Endothelial cell of umbilical vein (primary cell): ENCODE results near the gene TLCD4. TPM values are rescaled to one million over a fixed set of nuclear protein-coding genes. Genes with fewer than 3 reads are reported as not detected.
"Not testable (repeated sequence)": the region's sequence is repeated elsewhere in the genome, so short reads cannot be mapped to it uniquely, and the experiment has no call there.

Experiments
- BruUV-seq: library from RNA; stranded (reverse); fragments of 400-500 nt; replicated peaks from 2 replicates; lab custom pipeline; 2021; lab: Mats Ljungman, UMichigan
- CTCF ChIA-PET: fragments of 300-600, 350-600 bp; sonication (Branson Sonifier 250); formaldehyde crosslinking; loops from one replicate; lab custom pipeline; 2021; ENCODE audit warnings: antibody characterized with exemption, inconsistent platforms; lab: Charles Lee
- POLR2A ChIA-PET: fragments of 300-600, 350-600 bp; sonication (Branson Sonifier 250); formaldehyde crosslinking; loops from one replicate; lab custom pipeline; 2021; ENCODE audit warnings: antibody characterized with exemption, inconsistent platforms; lab: Charles Lee
- DNase-seq: peaks from one replicate; pipeline ENCODE4 v3.0.0-alpha.2; 2011; ENCODE audit warnings: low read depth, low spot score
- FAIRE-seq: peaks from 2 replicates; lab custom pipeline; 2011; peaks lifted over from hg19 to GRCh38; lab: Jason Lieb, UNC
- H2AFZ ChIP-seq: 2 replicates; pipeline ENCODE4 v1.6.0; 2012; ENCODE audit warnings: low read depth, low read length, control low read depth, inconsistent platforms
- H3K27ac ChIP-seq: 2 replicates; pipeline ENCODE4 v1.5.1; 2011; ENCODE audit warnings: low read depth, mild to moderate bottlenecking, control low read depth, low read length, moderate library complexity; ENCODE audit not compliant: insufficient read depth
- H3K27me3 ChIP-seq, 2 experiments: 2 replicates each; pipeline versions ENCODE4 v1.6.0 to v1.6.1; 2011; ENCODE audit warnings: low read length in 2 of 2, mixed read lengths in 1 of 2; ENCODE audit not compliant: control insufficient read depth in 2 of 2, insufficient read depth in 2 of 2
- H3K36me3 ChIP-seq, 2 experiments: 2 replicates in 1 of 2; 3 replicates in 1 of 2; pipeline ENCODE4 v1.5.1; 2011; ENCODE audit warnings: low read length in 2 of 2, mild to moderate bottlenecking in 1 of 2, moderate library complexity in 1 of 2; ENCODE audit not compliant: control insufficient read depth in 2 of 2, insufficient read depth in 2 of 2; ENCODE audit errors: extremely low read depth in 1 of 2
- H3K4me1 ChIP-seq: 3 replicates; pipeline ENCODE4 v1.5.1; 2011; ENCODE audit warnings: mild to moderate bottlenecking, low read length; ENCODE audit not compliant: control insufficient read depth, insufficient read depth; ENCODE audit errors: extremely low read depth
- H3K4me2 ChIP-seq: 2 replicates; pipeline ENCODE4 v1.6.1; 2011; ENCODE audit warnings: low read length, control low read depth, mixed read lengths; ENCODE audit not compliant: insufficient read depth
- H3K4me3 ChIP-seq, 3 experiments: fragments of 200-600 bp in 1 of 3; sonication (generic), shearing (Covaris generic) in 1 of 3; replicated peaks in 1 of 3; 2 replicates each; pipeline ENCODE4 v1.5.1; 2011 to 2016; ENCODE audit warnings: control low read depth in 3 of 3, low read length in 3 of 3, mild to moderate bottlenecking in 2 of 3, inconsistent platforms in 1 of 3, low read depth in 1 of 3, moderate library complexity in 1 of 3; ENCODE audit not compliant: insufficient read depth in 1 of 3
- H3K79me2 ChIP-seq: 2 replicates; pipeline ENCODE4 v1.6.0; 2012; ENCODE audit warnings: low read length, inconsistent platforms; ENCODE audit not compliant: control insufficient read depth, insufficient read depth
- H3K9ac ChIP-seq: replicated peaks from 2 replicates; pipeline ENCODE3; 2011; ENCODE audit warnings: low read length, control low read depth; ENCODE audit not compliant: insufficient read depth; ENCODE audit errors: extremely low read depth
- H3K9me1 ChIP-seq: replicated peaks from 3 replicates; pipeline ENCODE4 v1.6.0; 2011; ENCODE audit warnings: mild to moderate bottlenecking, low read length; ENCODE audit not compliant: control insufficient read depth, insufficient read depth; ENCODE audit errors: extremely low read depth
- H3K9me3 ChIP-seq: replicated peaks from 2 replicates; pipeline ENCODE4 v1.5.1; 2012; ENCODE audit warnings: low read length, inconsistent platforms; ENCODE audit not compliant: control insufficient read depth, insufficient read depth
- H4K20me1 ChIP-seq: replicated peaks from 2 replicates; pipeline ENCODE3; 2011; ENCODE audit warnings: mild to moderate bottlenecking, low read length; ENCODE audit not compliant: control insufficient read depth, insufficient read depth; ENCODE audit errors: extremely low read depth
- EZH2 ChIP-seq: IDR thresholded peaks from 2 replicates; pipeline ENCODE4 v1.6.1; 2012; ENCODE audit warnings: borderline replicate concordance, low read depth, mild to moderate bottlenecking, moderate library complexity, low read length, inconsistent platforms; ENCODE audit not compliant: severe bottlenecking
- JUN ChIP-seq: IDR thresholded peaks from 2 replicates; pipeline ENCODE4 v1.6.1; 2011; ENCODE audit warnings: borderline replicate concordance, low read depth; ENCODE audit not compliant: insufficient read length, insufficient read depth
- dilution Hi-C: fragments of 300-500 bp; cut with MboI; formaldehyde crosslinking; loops from one replicate; pipeline ENCODE4 v1.15.0; 2019; ENCODE audit warnings: low sequenced_read_pairs; ENCODE audit not compliant: extremely low pct_ligation_motif_present
- intact Hi-C: fragments of 100-400 bp; cut with micrococcal nuclease; formaldehyde crosslinking; loops from one replicate; pipeline ENCODE4 v1.10.0; 2022
- polyA plus RNA-seq, 4 experiments: library from polyadenylated mRNA; depleted of rRNA in 3 of 4; stranded (reverse) in 3 of 4; unstranded in 1 of 4; fragments of >200 nt; gene quantifications; 2 replicates each; pipeline versions ENCODE4 v1.2.1 to v1.2.3, GENCODE V29; 2011 to 2012; ENCODE audit warnings: missing spikeins in 1 of 4
- small RNA-seq: library from RNA; depleted of rRNA; stranded (forward); fragments of <200 nt; gene quantifications from one replicate; pipeline ENCODE3, GENCODE V24; 2012; ENCODE audit warnings: low replicate concordance, low read depth; ENCODE audit not compliant: insufficient read depth, insufficient read length
- total RNA-seq: library from RNA; stranded (reverse); gene quantifications from 2 replicates; pipeline ENCODE4 v1.2.3, GENCODE V29; 2021

Gene TLCD4
- total and polyA plus RNA-seq, 2 donors (not counting 3 experiments of a cell fraction or from before 2014, with no cell fraction given), result 0.11 to 0.51 TPM

- Histone ChIP-seq H3K4me2 (no peak overlapping the region), H3K27me3 (peaks cover 0 to 2% of the 10 kb centered on the region in 2 experiments), H4K20me1 (no peaks in the 10 kb centered on the region), H3K36me3 (no peaks in the 10 kb centered on the region), H3K79me2 (no peaks in the 10 kb centered on the region), H3K9me1 (no peaks in the 10 kb centered on the region), H3K27ac (no peak overlapping the region), H3K9me3 (no peaks in the 10 kb centered on the region), H3K9ac (no peak overlapping the region), H3K4me3 (no peak overlapping the region), H2AFZ (no peak overlapping the region), H3K4me1 (no peaks in the 10 kb centered on the region)
- ChIA-PET POLR2A (no interaction called here), CTCF (interaction anchor here (0.7 to 1.7 kb wide), 4 partner anchors 11 to 69 kb away, joined by 3 to 4 read pairs (median 3); no protein-coding TSS in a partner anchor)
- no peak for DNase-seq
- TF ChIP-seq JUN (no peak), EZH2 (no peak)
- dilution Hi-C loops (no loop called here), intact Hi-C loops (no loop called here)
- no peak for FAIRE-seq
- no TSS peak for BruUV-seq
Observed at GRCh38 chr1:95154096-95154495, 36.9 kb downstream of the TLCD4 start.

GRCh38 chr1:95165569-95165968 lies 48.4 kb downstream of the TLCD4 start:
- H3K9me3 ChIP-seq, H3K4me1 ChIP-seq, intact Hi-C loops, DNase-seq, H3K27me3 ChIP-seq, H3K9ac ChIP-seq, H3K9me1 ChIP-seq, H2AFZ ChIP-seq, FAIRE-seq, CTCF ChIA-PET, BruUV-seq, H3K4me2 ChIP-seq, H3K27ac ChIP-seq, dilution Hi-C loops, H4K20me1 ChIP-seq, H3K36me3 ChIP-seq, POLR2A ChIA-PET, H3K4me3 ChIP-seq, H3K79me2 ChIP-seq: not testable (repeated sequence)

Small RNA genes lying within 50 kb of the gene (small RNA-seq; reads per million reads assigned to genes)
- gene RF00019, result not detected

Other genes with a start within 250 kb of the TLCD4 start
- 317 and 392 TPM in 2 replicates for gene CNN3, start 190.2 kb upstream of the TLCD4 start, total RNA-seq
- gene CNN3, start 190.2 kb upstream of the TLCD4 start, polyA plus RNA-seq, result 162 and 174 TPM in 2 replicates
- 8.6 and 12.3 TPM in 2 replicates for gene ALG14, start 44.4 kb upstream of the TLCD4 start, total RNA-seq
- gene ALG14, start 44.4 kb upstream of the TLCD4 start, polyA plus RNA-seq, result 2.1 and 2.6 TPM in 2 replicates
- gene RWDD3, start 116.9 kb downstream of the TLCD4 start, total RNA-seq, result 12.1 and 14.4 TPM in 2 replicates
- 6.7 and 9.3 TPM in 2 replicates for gene RWDD3, start 116.9 kb downstream of the TLCD4 start, polyA plus RNA-seq